ENCODE measurements around the gene MTAP. TPM values are rescaled to one million over a fixed set of nuclear protein-coding genes. Genes with fewer than 3 reads are reported as not detected.

MTAP gene
- total RNA-seq, 1 donor: 36.7 TPM

DNA sequence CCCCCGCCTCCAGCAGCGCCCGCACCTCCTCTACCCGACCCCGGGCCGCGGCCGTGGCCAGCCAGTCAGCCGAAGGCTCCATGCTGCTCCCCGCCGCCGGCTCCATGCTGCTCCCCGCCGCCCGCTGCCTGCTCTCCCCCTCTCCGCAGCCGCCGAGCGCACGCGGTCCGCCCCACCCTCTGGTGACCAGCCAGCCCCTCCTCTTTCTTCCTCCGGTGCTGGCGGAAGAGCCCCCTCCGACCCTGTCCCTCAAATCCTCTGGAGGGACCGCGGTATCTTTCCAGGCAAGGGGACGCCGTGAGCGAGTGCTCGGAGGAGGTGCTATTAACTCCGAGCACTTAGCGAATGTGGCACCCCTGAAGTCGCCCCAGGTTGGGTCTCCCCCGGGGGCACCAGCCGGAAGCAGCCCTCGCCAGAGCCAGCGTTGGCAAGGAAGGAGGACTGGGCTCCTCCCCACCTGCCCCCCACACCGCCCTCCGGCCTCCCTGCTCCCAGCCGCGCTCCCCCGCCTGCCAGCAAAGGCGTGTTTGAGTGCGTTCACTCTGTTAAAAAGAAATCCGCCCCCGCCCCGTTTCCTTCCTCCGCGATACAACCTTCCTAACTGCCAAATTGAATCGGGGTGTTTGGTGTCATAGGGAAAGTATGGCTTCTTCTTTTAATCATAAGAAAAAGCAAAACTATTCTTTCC lies 172.4 kb downstream of the MTAP start:
- H3K4me3 ChIP-seq (ENCODE audit: low read depth, low read length): peak overlapping the region; percentile 70
- TF ChIP-seq, protein P1, sequence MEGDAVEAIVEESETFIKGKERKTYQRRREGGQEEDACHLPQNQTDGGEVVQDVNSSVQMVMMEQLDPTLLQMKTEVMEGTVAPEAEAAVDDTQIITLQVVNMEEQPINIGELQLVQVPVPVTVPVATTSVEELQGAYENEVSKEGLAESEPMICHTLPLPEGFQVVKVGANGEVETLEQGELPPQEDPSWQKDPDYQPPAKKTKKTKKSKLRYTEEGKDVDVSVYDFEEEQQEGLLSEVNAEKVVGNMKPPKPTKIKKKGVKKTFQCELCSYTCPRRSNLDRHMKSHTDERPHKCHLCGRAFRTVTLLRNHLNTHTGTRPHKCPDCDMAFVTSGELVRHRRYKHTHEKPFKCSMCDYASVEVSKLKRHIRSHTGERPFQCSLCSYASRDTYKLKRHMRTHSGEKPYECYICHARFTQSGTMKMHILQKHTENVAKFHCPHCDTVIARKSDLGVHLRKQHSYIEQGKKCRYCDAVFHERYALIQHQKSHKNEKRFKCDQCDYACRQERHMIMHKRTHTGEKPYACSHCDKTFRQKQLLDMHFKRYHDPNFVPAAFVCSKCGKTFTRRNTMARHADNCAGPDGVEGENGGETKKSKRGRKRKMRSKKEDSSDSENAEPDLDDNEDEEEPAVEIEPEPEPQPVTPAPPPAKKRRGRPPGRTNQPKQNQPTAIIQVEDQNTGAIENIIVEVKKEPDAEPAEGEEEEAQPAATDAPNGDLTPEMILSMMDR (IDR thresholded peaks at IDR 0.05; ENCODE audit: insufficient read depth, low read depth, low read length): no peak
- peak; percentile 59 for DNase-seq (ENCODE audit: low read depth)

DNA sequence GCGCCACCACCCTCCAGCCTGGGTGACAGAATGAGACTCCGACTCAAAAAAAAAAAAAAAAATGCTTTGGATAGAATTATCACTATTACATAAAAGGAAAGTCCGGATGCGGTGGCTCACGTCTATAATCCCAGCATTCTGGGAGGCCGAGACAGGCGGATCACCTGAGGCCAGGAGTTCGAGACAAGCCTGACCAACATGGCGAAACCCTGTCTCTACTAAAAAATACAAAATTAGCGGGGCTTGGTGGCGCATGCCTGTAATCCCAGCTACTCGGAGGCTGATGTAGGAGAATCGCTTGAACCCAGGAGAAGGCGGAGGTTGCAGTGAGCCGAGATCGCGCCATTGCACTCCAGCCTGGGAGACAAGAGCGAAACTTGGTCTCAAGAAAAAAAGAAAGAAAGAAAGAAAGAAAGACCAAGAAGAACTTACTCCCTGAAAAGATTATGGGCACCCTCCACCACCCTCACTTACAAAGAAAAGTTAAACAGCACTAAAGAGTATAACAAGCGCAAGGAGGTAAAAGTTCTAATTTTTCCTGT lies 174.0 kb downstream of the MTAP start:
- TF ChIP-seq, protein P1 (IDR thresholded peaks at IDR 0.05; ENCODE audit: insufficient read depth, low read depth, low read length): no peak
- H3K4me3 ChIP-seq (ENCODE audit: low read depth, low read length): no peak overlapping the region
- DNase-seq (ENCODE audit: low read depth): no peak

DNA sequence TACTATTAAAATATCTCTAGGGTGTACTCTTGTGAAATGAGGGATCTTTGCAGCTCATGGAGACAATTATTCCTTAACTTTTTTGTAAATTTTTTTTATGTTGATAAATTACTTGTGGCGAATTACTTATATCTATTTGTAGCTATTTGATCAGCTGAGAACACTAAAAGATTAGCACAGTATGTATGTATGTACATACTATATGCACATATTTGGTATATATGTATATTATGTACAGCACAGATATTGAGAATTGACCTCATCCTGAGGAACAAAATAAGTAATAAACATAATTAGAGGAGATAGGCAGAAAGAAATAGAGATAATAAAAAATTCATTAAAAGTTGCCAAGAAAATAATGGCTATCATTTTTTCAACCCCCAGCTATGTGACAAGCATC lies 180.0 kb downstream of the MTAP start:
- TF ChIP-seq, protein P1 (IDR thresholded peaks at IDR 0.05; ENCODE audit: insufficient read depth, low read depth, low read length): no peak
- no peak for DNase-seq (ENCODE audit: low read depth)

DNA sequence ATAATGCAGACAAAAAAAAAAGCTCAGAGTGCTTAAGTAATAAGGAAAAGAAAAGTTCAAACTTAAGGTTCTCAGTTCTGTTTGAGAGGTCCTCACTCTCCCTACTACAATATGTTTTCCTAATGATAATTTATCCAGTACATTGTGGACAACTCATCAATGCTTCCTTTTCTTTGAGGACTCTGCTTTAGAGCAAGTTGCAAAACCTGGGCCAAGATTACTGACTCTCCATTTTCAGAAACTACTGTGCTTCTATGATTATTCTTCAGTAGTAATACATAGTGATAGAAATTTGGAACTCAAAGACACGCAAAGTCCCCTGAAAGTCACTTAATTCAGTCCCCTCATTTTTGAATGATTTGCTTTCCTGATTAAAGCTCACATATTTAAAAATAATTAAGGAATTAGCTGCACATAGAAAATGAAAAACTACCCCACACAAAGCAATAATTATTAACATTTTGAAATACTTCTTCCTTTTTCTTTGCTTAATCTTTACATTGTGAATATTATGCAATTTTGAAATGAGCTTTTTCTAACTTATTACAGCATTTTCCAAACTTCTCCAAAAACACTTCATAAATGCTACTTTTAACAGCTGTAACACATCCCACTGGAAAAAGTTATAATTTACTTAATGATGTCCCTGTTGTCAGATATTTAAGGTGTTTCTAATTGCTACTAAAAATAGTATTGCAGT lies 180.6 kb downstream of the MTAP start:
- TF ChIP-seq, protein P1 (IDR thresholded peaks at IDR 0.05; ENCODE audit: insufficient read depth, low read depth, low read length): no peak
- no peak for DNase-seq (ENCODE audit: low read depth)
- no peak overlapping the region for H3K4me3 ChIP-seq (ENCODE audit: low read depth, low read length)

More for the DNA sequence above, 180.0 kb downstream of the MTAP start:
- no peak overlapping the region for H3K4me3 ChIP-seq (ENCODE audit: low read depth, low read length)

DNA sequence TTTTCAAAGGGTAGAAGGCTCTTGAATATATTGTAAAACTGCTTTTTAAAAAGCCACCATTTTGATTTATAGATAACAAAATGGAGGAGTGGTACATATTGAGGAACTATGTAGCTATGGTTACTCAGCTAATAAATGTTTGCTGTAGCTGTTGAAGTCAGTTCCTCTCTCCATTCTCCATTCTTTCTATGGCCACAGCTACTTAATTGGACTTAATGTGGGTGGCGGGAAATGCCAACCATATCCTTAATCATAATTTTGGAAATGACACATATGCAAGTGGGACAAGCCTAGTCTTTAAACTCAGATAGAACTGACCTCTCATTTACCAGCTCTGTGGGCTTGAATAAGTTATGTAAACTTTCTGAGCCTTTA lies 181.1 kb downstream of the MTAP start:
- DNase-seq (ENCODE audit: low read depth): no peak
- TF ChIP-seq, protein P1 (IDR thresholded peaks at IDR 0.05; ENCODE audit: insufficient read depth, low read depth, low read length): no peak
- H3K4me3 ChIP-seq (ENCODE audit: low read depth, low read length): no peak overlapping the region

DNA sequence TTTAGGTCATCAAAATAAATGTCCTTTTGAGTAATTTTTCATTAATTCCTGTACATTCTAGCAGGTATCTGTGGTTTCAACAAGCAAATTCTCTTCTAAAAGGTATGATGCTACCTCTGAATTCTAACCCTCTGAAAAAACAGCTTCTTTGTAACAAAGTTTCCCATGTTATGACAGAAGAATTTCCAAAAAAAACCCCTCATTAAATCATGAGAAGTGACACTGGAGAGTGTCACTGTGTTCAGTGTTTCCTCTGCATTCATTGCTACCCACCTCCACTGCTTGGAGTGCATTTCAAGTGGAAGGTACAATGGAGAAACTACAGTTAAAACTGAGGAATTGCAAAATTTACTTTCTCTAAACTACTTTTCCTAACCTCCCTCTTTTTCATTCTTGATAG lies 181.7 kb downstream of the MTAP start:
- no peak overlapping the region for H3K4me3 ChIP-seq (ENCODE audit: low read depth, low read length)
- DNase-seq (ENCODE audit: low read depth): no peak
- TF ChIP-seq, protein P1 (IDR thresholded peaks at IDR 0.05; ENCODE audit: insufficient read depth, low read depth, low read length): no peak

Data from fibroblast of villous mesenchyme (primary cell).